Measurements from ENCODE around the gene WEE2.
"Not testable (repeated sequence)": the region's sequence is repeated elsewhere in the genome, so short reads cannot be mapped to it uniquely, and the experiment has no call there.

Gene WEE2

GRCh38 chr7:141715794-141716689 lies 7.9 kb downstream of the WEE2 start:
- no peak for DNase-seq

GRCh38 chr7:141717450-141717849 lies 9.3 kb downstream of the WEE2 start:
- DNase-seq: no peak

GRCh38 chr7:141722529-141722928 lies 14.4 kb downstream of the WEE2 start:
- DNase-seq: no peak

GRCh38 chr7:141729020-141729419 lies 20.9 kb downstream of the WEE2 start:
- DNase-seq: no peak

- DNase-seq: no peak
Observed at GRCh38 chr7:141731476-141732149, 23.5 kb downstream of the WEE2 start.

- no peak for DNase-seq
Observed at GRCh38 chr7:141737118-141737835, 29.1 kb downstream of the WEE2 start.

- peak; percentile 89 to 90 for DNase-seq
Observed at GRCh38 chr7:141737836-141738591, 29.9 kb downstream of the WEE2 start, which contains the start of gene SSBP1. SSBP1 (plus strand) TSS chr7:141738358; CDS start chr7:141739167, 809 bp downstream.

GRCh38 chr7:141738592-141739013 lies 30.4 kb downstream of the WEE2 start:
- DNase-seq: no peak

GRCh38 chr7:141739250-141739649 lies 31.1 kb downstream of the WEE2 start:
- DNase-seq: no peak

- no peak for DNase-seq
Observed at GRCh38 chr7:141742229-141742628, 34.1 kb downstream of the WEE2 start.

- no peak for DNase-seq
Observed at GRCh38 chr7:141744131-141744530, 36.0 kb downstream of the WEE2 start.

- no peak for DNase-seq
Observed at GRCh38 chr7:141748396-141748795, 40.2 kb downstream of the WEE2 start.

- DNase-seq: not testable (repeated sequence)
Observed at GRCh38 chr7:141751904-141752303, 43.8 kb downstream of the WEE2 start.

GRCh38 chr7:141752634-141753033 lies 44.5 kb downstream of the WEE2 start:
- no peak for DNase-seq

- no peak for DNase-seq
Observed at GRCh38 chr7:141754939-141755338, 46.8 kb downstream of the WEE2 start.

- no peak for DNase-seq
Observed at GRCh38 chr7:141763797-141764196, 55.6 kb downstream of the WEE2 start, which contains the start of gene TAS2R3. TAS2R3 (plus strand) TSS chr7:141764097; CDS start chr7:141764159, 62 bp downstream.

GRCh38 chr7:141770083-141770583 lies 62.0 kb downstream of the WEE2 start:
- not testable (repeated sequence) for DNase-seq

GRCh38 chr7:141776374-141776773 lies 68.2 kb downstream of the WEE2 start, which contains the start of gene TAS2R4:
TAS2R4 (plus strand) TSS chr7:141776674; CDS start chr7:141778489, 1,815 bp downstream.
- DNase-seq: no peak

All from stimulated activated CD4-positive, alpha-beta T cell treated with anti-CD3 and anti-CD28 coated beads, Interleukin-2, amount 100 ng/mL, for 24 hours (primary cell).